SK-N-SH treated with all-trans-retinoic acid at 6 μM for 48 hours (cell line): ENCODE results near the gene DHRS12.

Experiments
- CREB5 ChIP-seq: fragments of 250-450 bp; sonication (Bioruptor Pico); IDR thresholded peaks from 2 replicates; pipeline ENCODE4 v1.5.1; 2020; ENCODE audit warnings: low read depth, mild to moderate bottlenecking, moderate library complexity
- CSRNP3 ChIP-seq: fragments of 250-450 bp; sonication (Bioruptor Pico); IDR thresholded peaks from 2 replicates; pipeline ENCODE4 v1.5.1; 2021; ENCODE audit warnings: mild to moderate bottlenecking, moderate library complexity
- OSR1 ChIP-seq: fragments of 250-450 bp; sonication (Bioruptor Pico); IDR thresholded peaks from 2 replicates; pipeline ENCODE4 v1.8.0; 2022; ENCODE audit warnings: moderate library complexity, mild to moderate bottlenecking, inconsistent platforms
- POU6F1 ChIP-seq: fragments of 250-450 bp; sonication (Bioruptor Pico); IDR thresholded peaks from 2 replicates; pipeline ENCODE4 v1.8.0; 2021; ENCODE audit warnings: low read depth, mild to moderate bottlenecking, moderate library complexity, borderline replicate concordance
- TSHZ2 ChIP-seq: fragments of 250-450 bp; sonication (Bioruptor Pico); IDR thresholded peaks from 2 replicates; pipeline ENCODE4 v1.5.0; 2020; ENCODE audit warnings: mild to moderate bottlenecking, moderate library complexity
- ZNF565 ChIP-seq: fragments of 450-650 bp; formaldehyde crosslinking; conservative IDR thresholded peaks from 2 replicates; pipeline ENCODE4 v1.5.0; 2020; ENCODE audit warnings: low read depth, mild to moderate bottlenecking, moderate library complexity
- ZNF8 ChIP-seq: fragments of 450-650 bp; formaldehyde crosslinking; IDR thresholded peaks from 2 replicates; pipeline ENCODE4 v1.5.0; 2020; ENCODE audit warnings: mild to moderate bottlenecking, moderate library complexity

GRCh38 chr13:51819544-51819943 is 15.6 kb upstream of the DHRS12 start:
- no peak for TF ChIP-seq CSRNP3 (CRISPR knock-in tag)
- TF ChIP-seq POU6F1 (CRISPR knock-in tag) = no peak
- TF ChIP-seq OSR1 (CRISPR knock-in tag) = no peak
- TF ChIP-seq ZNF565 (CRISPR knock-in tag) = no peak
- TF ChIP-seq TSHZ2 (CRISPR knock-in tag) = no peak
- TF ChIP-seq CREB5 = no peak
- TF ChIP-seq ZNF8 (CRISPR knock-in tag) = no peak
